ENCODE measurements around the gene GALNT16.

DNA sequence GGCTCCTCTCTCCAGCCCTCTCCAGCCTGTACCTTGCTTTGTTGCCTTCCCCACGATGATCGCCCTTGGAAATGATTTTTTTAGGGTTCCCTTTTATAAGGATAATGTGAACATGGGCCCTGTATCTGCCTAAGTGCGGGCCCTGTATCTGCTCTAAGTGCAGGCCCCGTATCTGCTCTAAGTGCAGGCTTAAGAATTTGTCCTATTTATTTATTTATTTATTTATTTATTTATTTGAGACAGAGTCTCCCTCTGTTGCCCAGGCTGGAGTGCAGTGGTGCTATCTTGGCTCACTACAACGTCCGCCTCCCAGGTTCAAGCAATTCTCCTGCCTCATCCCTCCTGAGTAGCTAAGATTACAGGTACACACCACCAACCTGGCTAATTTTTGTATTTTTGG, 22.5 kb downstream of the GALNT16 start:
- TF ChIP-seq, protein P1, sequence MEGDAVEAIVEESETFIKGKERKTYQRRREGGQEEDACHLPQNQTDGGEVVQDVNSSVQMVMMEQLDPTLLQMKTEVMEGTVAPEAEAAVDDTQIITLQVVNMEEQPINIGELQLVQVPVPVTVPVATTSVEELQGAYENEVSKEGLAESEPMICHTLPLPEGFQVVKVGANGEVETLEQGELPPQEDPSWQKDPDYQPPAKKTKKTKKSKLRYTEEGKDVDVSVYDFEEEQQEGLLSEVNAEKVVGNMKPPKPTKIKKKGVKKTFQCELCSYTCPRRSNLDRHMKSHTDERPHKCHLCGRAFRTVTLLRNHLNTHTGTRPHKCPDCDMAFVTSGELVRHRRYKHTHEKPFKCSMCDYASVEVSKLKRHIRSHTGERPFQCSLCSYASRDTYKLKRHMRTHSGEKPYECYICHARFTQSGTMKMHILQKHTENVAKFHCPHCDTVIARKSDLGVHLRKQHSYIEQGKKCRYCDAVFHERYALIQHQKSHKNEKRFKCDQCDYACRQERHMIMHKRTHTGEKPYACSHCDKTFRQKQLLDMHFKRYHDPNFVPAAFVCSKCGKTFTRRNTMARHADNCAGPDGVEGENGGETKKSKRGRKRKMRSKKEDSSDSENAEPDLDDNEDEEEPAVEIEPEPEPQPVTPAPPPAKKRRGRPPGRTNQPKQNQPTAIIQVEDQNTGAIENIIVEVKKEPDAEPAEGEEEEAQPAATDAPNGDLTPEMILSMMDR (IDR thresholded peaks at IDR 0.05; ENCODE audit: low read depth, low read length) = no peak
- TF ChIP-seq, protein P2, sequence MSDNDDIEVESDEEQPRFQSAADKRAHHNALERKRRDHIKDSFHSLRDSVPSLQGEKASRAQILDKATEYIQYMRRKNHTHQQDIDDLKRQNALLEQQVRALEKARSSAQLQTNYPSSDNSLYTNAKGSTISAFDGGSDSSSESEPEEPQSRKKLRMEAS (IDR thresholded peaks at IDR 0.05; ENCODE audit: low read depth, low read length) = no peak
- TF ChIP-seq POLR2A (IDR thresholded peaks at IDR 0.05; ENCODE audit: extremely low read depth, insufficient read length) = no peak

Data from NB4 (cell line).